Lung (tissue), 12 donors: ENCODE measurements around the gene C17orf113. TPM values are rescaled to one million over a fixed set of nuclear protein-coding genes. Genes with fewer than 3 reads are reported as not detected.
A peak's percentile ranks its signal among the peaks of the same experiment; 100 is the strongest.
"Not testable (repeated sequence)": the region's sequence is repeated elsewhere in the genome, so short reads cannot be mapped to it uniquely, and the experiment has no call there.

ENCODE experiments used
- ATAC-seq: fragments of 200-7000 bp; cut with Tn5 transposase; one replicate; pipeline ENCODE4 v1.9.1; 2020; ENCODE audit warnings: moderate number of reproducible peaks; ENCODE audit not compliant: insufficient read depth, low FRiP score
- DNase-seq, 3 donors: peaks; one replicate each; pipeline ENCODE4 v3.0.0-alpha.2; 2013 to 2017
- H3K27ac ChIP-seq, 2 donors: one replicate each; pipeline ENCODE4 v1.5.1; 2013; ENCODE audit warnings: mild to moderate bottlenecking in 2 of 2, moderate library complexity in 2 of 2, control low read depth in 1 of 2, inconsistent platforms in 1 of 2, low read depth in 1 of 2, low read length in 1 of 2
- H3K27me3 ChIP-seq, 3 donors: one replicate each; pipeline ENCODE4 v1.5.1; 2013; ENCODE audit warnings: low read length in 2 of 3; ENCODE audit not compliant: control insufficient read depth in 3 of 3, insufficient read depth in 3 of 3
- H3K36me3 ChIP-seq, 4 donors: one replicate each; pipeline ENCODE4 v1.5.1; 2013; ENCODE audit warnings: low read length in 4 of 4, mild to moderate bottlenecking in 1 of 4, moderate library complexity in 1 of 4; ENCODE audit not compliant: control insufficient read depth in 4 of 4, insufficient read depth in 4 of 4
- H3K4me1 ChIP-seq, 5 donors: one replicate each; pipeline ENCODE4 v1.5.1; 2013; ENCODE audit warnings: low read length in 5 of 5, mild to moderate bottlenecking in 2 of 5, moderate library complexity in 1 of 5; ENCODE audit not compliant: control insufficient read depth in 5 of 5, insufficient read depth in 5 of 5
- H3K4me3 ChIP-seq: one replicate; pipeline ENCODE4 v1.5.1; 2013; ENCODE audit warnings: mild to moderate bottlenecking, control low read depth, moderate library complexity
- H3K9ac ChIP-seq, 2 donors: one replicate each; pipeline ENCODE4 v1.5.1; 2013; ENCODE audit warnings: low read length in 2 of 2, control low read depth in 1 of 2; ENCODE audit not compliant: insufficient read depth in 1 of 2
- H3K9me3 ChIP-seq, 4 donors: one replicate each; pipeline ENCODE4 v1.5.1; 2013; ENCODE audit warnings: low read length in 3 of 4, mild to moderate bottlenecking in 1 of 4, moderate library complexity in 1 of 4; ENCODE audit not compliant: control insufficient read depth in 4 of 4, insufficient read depth in 3 of 4
- CTCF ChIP-seq: IDR thresholded peaks from 2 replicates; pipeline ENCODE4 v1.5.1; 2012; ENCODE audit warnings: mild to moderate bottlenecking; ENCODE audit errors: control extremely low read depth, extremely low read depth
- WGBS, 2 donors: extraction: QIAGEN DNeasy Blood & Tissue Kit; methylation state at CpG; one replicate each; pipeline ENCODE4 v1.1.7; 2013; 5-methylcytosine and 5-hydroxymethylcytosine counted together
- polyA plus RNA-seq, 2 donors: library from polyadenylated mRNA; stranded (reverse); fragments of 200-250 nt; gene quantifications; one replicate each; pipeline ENCODE4 v1.2.1, GENCODE V29; 2013
- total RNA-seq, 2 donors: library from RNA; depleted of rRNA in 1 of 2; stranded (reverse); fragments of >200 nt in 1 of 2; gene quantifications; one replicate each; pipeline ENCODE4 v1.2.1, GENCODE V29; 2014 to 2021
- donor health status: control.
- donor health status: control.
- donor health status: Bipolar disorder and iron deficiency.
- donor health status: healthy.
- donor health status: DM: yes; HTN: yes; CAD: no.

The C17orf113 gene
- total and polyA plus RNA-seq, 4 donors, result 0.38 to 3.6 (median 1.2) TPM

GRCh38 chr17:42025191-42025579 is 25.2 kb downstream of the C17orf113 start:
- H3K4me3 ChIP-seq, result no peak overlapping the region
- ATAC-seq (no peak), DNase-seq (no peak)
- H3K36me3 ChIP-seq, result peaks cover 0 to 28% (median 16%) of the 10 kb centered on the region in 4 donors
- 61 to 68% methylated on average over 8 of the region's 8 CpGs for WGBS, 2 donors
- peak overlapping the region; percentile 62 to 91 for H3K27ac ChIP-seq
- peaks cover 0 to 14% (median 5%) of the 10 kb centered on the region in 5 donors for H3K4me1 ChIP-seq
- no peaks in the 10 kb centered on the region for H3K9me3 ChIP-seq
- no peak overlapping the region for H3K9ac ChIP-seq
- TF ChIP-seq CTCF, result no peak
- no peaks in the 10 kb centered on the region for H3K27me3 ChIP-seq

- peak overlapping the region; percentile 78 to 84 for H3K27ac ChIP-seq
- no peaks in the 10 kb centered on the region for H3K27me3 ChIP-seq
- peaks cover 0 to 28% (median 16%) of the 10 kb centered on the region in 4 donors for H3K36me3 ChIP-seq
- ATAC-seq (no peak), DNase-seq (no peak)
- no peak for TF ChIP-seq CTCF
- no peaks in the 10 kb centered on the region for H3K9me3 ChIP-seq
- peaks cover 0 to 17% (median 8%) of the 10 kb centered on the region in 5 donors for H3K4me1 ChIP-seq
- WGBS, 2 donors, result 48 to 57% methylated on average over 15 of the region's 15 CpGs
- no peak overlapping the region for H3K9ac ChIP-seq
- H3K4me3 ChIP-seq, result no peak overlapping the region
Observed at GRCh38 chr17:42023524-42024349, 26.7 kb downstream of the C17orf113 start.

GRCh38 chr17:42020845-42021244 is 29.6 kb downstream of the C17orf113 start:
- not testable (repeated sequence) for H3K9me3 ChIP-seq, ATAC-seq, DNase-seq, H3K27me3 ChIP-seq, H3K4me3 ChIP-seq
- Histone ChIP-seq H3K27ac (peak overlapping the region in 1 of 2 donors; percentile 10), H3K4me1 (peaks cover 0 to 24% (median 10%) of the 10 kb centered on the region in 5 donors), H3K9ac (peak overlapping the region; percentile 12 to 94), H3K36me3 (peaks cover 0 to 28% (median 21%) of the 10 kb centered on the region in 4 donors)
- WGBS, 2 donors, result 76 to 85% methylated on average over 8 of the region's 8 CpGs
